K562 (cell line): ENCODE data around the gene ATXN1. TPM values are rescaled to one million over a fixed set of nuclear protein-coding genes. Genes with fewer than 3 reads are reported as not detected.

Experiments used
- ATAC-seq: fragments of 200-7000 bp; cut with Tn5 transposase; 3 replicates; pipeline ENCODE4 v1.9.1; 2020; ENCODE audit warnings: moderate library complexity
- BruUV-seq: library from RNA; stranded (reverse); fragments of 400-500 nt; replicated peaks from 2 replicates; lab custom pipeline; 2021; lab: Mats Ljungman, UMichigan
- CTCF ChIA-PET: fragments of 300-600 bp; formaldehyde crosslinking; extraction: SDS; loops from one replicate; lab custom pipeline; 2021; ENCODE audit warnings: low intra/inter-chr PET ratio; lab: Yijun Ruan, JAX
- POLR2A ChIA-PET: fragments of 300-600, 350-650 bp; sonication (Branson Sonifier 250); formaldehyde crosslinking; extraction: SDS; loops from one replicate; lab custom pipeline; 2021; ENCODE audit warnings: antibody characterized with exemption, inconsistent platforms; lab: Yijun Ruan, JAX
- DNase-seq, 4 experiments: peaks; one replicate each; pipeline versions ENCODE4 v3.0.0 to v3.0.0-alpha.2; 2011 to 2018; ENCODE audit warnings: low spot score in 3 of 4, mixed read lengths in 3 of 4; ENCODE audit errors: extremely low read depth in 1 of 4
- FAIRE-seq: peaks from 2 replicates; lab custom pipeline; 2011; peaks lifted over from hg19 to GRCh38; lab: Jason Lieb, UNC
- H2AFZ ChIP-seq: 2 replicates; pipeline ENCODE4 v1.6.0; 2011; ENCODE audit warnings: low read depth, low read length, control low read depth, inconsistent platforms
- H3K27ac ChIP-seq: fragments of 200-600 bp; 3 replicates; pipeline ENCODE4 v1.8.0; 2011; ENCODE audit warnings: low read depth, mild to moderate bottlenecking, control low read depth, inconsistent platforms, low read length, moderate library complexity, mixed read lengths; ENCODE audit errors: extremely low read depth
- H3K27me3 ChIP-seq, 2 experiments: fragments of 300-600 bp in 1 of 2; 2 replicates in 1 of 2; 3 replicates in 1 of 2; pipeline versions ENCODE4 v1.6.0 to v1.8.0; 2011; ENCODE audit warnings: inconsistent platforms in 2 of 2, low read length in 2 of 2, mild to moderate bottlenecking in 1 of 2, mixed read lengths in 1 of 2, moderate library complexity in 1 of 2; ENCODE audit not compliant: control insufficient read depth in 2 of 2, insufficient read depth in 2 of 2
- H3K36me3 ChIP-seq: fragments of 300-600 bp; 3 replicates; pipeline ENCODE4 v1.8.0; 2011; ENCODE audit warnings: mild to moderate bottlenecking, low read length, inconsistent platforms; ENCODE audit not compliant: control insufficient read depth, insufficient read depth
- H3K4me1 ChIP-seq, 2 experiments: fragments of 200-600 bp in 1 of 2; replicated peaks in 1 of 2; 2 replicates in 1 of 2; 3 replicates in 1 of 2; pipeline versions ENCODE4 v1.5.1 to v1.8.0; 2011; ENCODE audit warnings: inconsistent platforms in 2 of 2, low read length in 2 of 2, mild to moderate bottlenecking in 1 of 2, mixed read lengths in 1 of 2, moderate library complexity in 1 of 2; ENCODE audit not compliant: control insufficient read depth in 2 of 2, insufficient read depth in 2 of 2
- H3K4me2 ChIP-seq: 2 replicates; pipeline ENCODE4 v1.6.1; 2011; ENCODE audit warnings: low read length, control low read depth, inconsistent platforms, mixed read lengths; ENCODE audit not compliant: insufficient read depth
- H3K4me3 ChIP-seq: fragments of 200-600 bp; sonication (generic), shearing (Covaris generic); 2 replicates; pipeline ENCODE4 v1.5.1; 2016; ENCODE audit warnings: control low read depth, inconsistent platforms
- H3K79me2 ChIP-seq: fragments of 200-600 bp; 3 replicates; pipeline ENCODE4 v1.8.0; 2011; ENCODE audit warnings: low read length, inconsistent platforms; ENCODE audit not compliant: control insufficient read depth, insufficient read depth
- H3K9ac ChIP-seq, 2 experiments: 2 replicates each; pipeline versions ENCODE4 v1.6.0 to v1.6.1; 2011; ENCODE audit warnings: low read depth in 2 of 2, low read length in 2 of 2, control low read depth in 1 of 2, inconsistent platforms in 1 of 2, mild to moderate bottlenecking in 1 of 2, mixed read lengths in 1 of 2; ENCODE audit not compliant: insufficient read depth in 1 of 2
- H3K9me1 ChIP-seq: one replicate; pipeline ENCODE4 v1.6.0; 2011; ENCODE audit warnings: inconsistent platforms, mild to moderate bottlenecking, low read length, moderate library complexity; ENCODE audit not compliant: control insufficient read depth, insufficient read depth
- H3K9me3 ChIP-seq: replicated peaks from 2 replicates; pipeline ENCODE4 v1.5.1; 2011; ENCODE audit warnings: low read depth, low read length, inconsistent platforms; ENCODE audit not compliant: control insufficient read depth, insufficient read depth
- H4K20me1 ChIP-seq: replicated peaks from 2 replicates; pipeline ENCODE4 v1.6.1; 2011; ENCODE audit warnings: low read length, inconsistent platforms, mixed read lengths; ENCODE audit not compliant: control insufficient read depth, insufficient read depth
- PHF8 ChIP-seq: fragments of 200-600 bp; sonication (generic); IDR thresholded peaks from 2 replicates; pipeline ENCODE4 v1.6.1; 2012; ENCODE audit warnings: mixed run types, mild to moderate bottlenecking, inconsistent platforms, low read length, moderate library complexity, borderline replicate concordance
- STAG1 ChIP-seq: sonication (generic); formaldehyde crosslinking; IDR thresholded peaks from 2 replicates; pipeline ENCODE4 v1.5.0; 2020; ENCODE audit warnings: missing genetic modification reagents, borderline replicate concordance
- WGBS: fragments of 100-300 bp; shearing (Covaris generic); methylation state at CpG from one replicate; pipeline ENCODE4 v1.1.6; 2016; ENCODE audit warnings: low coverage, mixed read lengths; ENCODE audit not compliant: insufficient coverage; ENCODE audit errors: missing lambda C conversion rate; 5-methylcytosine and 5-hydroxymethylcytosine counted together
- in situ Hi-C: fragments of 300-500 bp; cut with MboI; formaldehyde crosslinking; loops from 4 replicates; pipeline ENCODE4 v1.15.0; 2018; ENCODE audit warnings: inconsistent platforms, mixed read lengths
- intact Hi-C: fragments of 100-400 bp; cut with micrococcal nuclease; formaldehyde crosslinking; loops from 2 replicates; pipeline ENCODE4 v1.14.2; 2022
- polyA plus RNA-seq, 8 experiments: library from polyadenylated mRNA; depleted of rRNA in 4 of 8; stranded (reverse) in 5 of 8; unstranded in 3 of 8; fragments of >200 nt; fragmentation: Nextera tagmentation in 2 of 8; fragmentation: Illumina TruSeq in 1 of 8; extraction: Ambion mirVana in 2 of 8; extraction: Trizol in 1 of 8; gene quantifications; 2 replicates each; pipeline versions ENCODE4 v1.2.1 to v1.2.3, GENCODE V29; 2011 to 2014; ENCODE audit warnings: inconsistent platforms in 1 of 8, missing spikeins in 1 of 8
- total RNA-seq, 7 experiments: library from RNA; depleted of rRNA in 6 of 7; stranded (reverse); fragments of >200 nt in 6 of 7; fragmentation: Illumina TruSeq in 2 of 7; extraction: Trizol in 2 of 7; gene quantifications; 2 replicates each; pipeline versions ENCODE4 v1.2.1 to v1.2.3, GENCODE V29; 2011 to 2021; ENCODE audit warnings: low replicate concordance in 1 of 7
- TF ChIP-seq, protein P1 (sequence below): sonication (generic); IDR thresholded peaks from 2 replicates; pipeline ENCODE4 v1.6.1; 2016
- TF ChIP-seq, protein P2 (sequence below): fragments of 250-450 bp; sonication (Bioruptor Pico); IDR thresholded peaks from 2 replicates; pipeline ENCODE4 v1.4.0; 2020; ENCODE audit warnings: mild to moderate bottlenecking, moderate library complexity
- TF ChIP-seq, protein P3 (sequence below): IDR thresholded peaks from 2 replicates; pipeline ENCODE4 v1.6.1; 2014; ENCODE audit warnings: antibody characterized with exemption

The ATXN1 gene
- total and polyA plus RNA-seq, 9 of the 15 experiments (the other 6 are each of a cell fraction or from before 2014, with no cell fraction given) = under 0.01 to 1.2 (median 0.58) TPM

DNA sequence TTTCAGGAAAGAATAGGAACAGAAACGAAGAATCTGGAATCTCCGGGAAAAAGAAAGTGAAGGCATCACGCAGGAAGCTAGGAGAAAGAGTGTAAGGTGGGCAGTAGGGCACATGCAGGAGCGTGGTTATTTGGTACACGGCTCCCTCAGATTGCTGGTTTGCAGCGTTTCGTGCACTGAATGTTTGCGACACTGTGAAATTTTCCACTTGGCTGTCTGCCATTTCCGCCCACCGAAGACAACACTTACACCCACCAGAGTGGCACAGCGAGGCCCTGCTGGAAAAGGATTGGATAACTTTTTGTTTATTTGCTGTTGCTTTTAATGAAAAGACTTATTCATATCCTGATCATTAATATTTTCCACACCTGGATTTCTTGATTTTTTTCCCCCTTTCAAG is 274.6 kb downstream of the ATXN1 start:
- Histone ChIP-seq H3K4me3 (no peak overlapping the region), H3K4me2 (no peak overlapping the region), H2AFZ (no peak overlapping the region), H3K9me1 (no peaks in the 10 kb centered on the region), H3K9ac (no peak overlapping the region), H3K27ac (no peak overlapping the region), H3K4me1 (no peaks in the 10 kb centered on the region), H4K20me1 (no peaks in the 10 kb centered on the region), H3K36me3 (no peaks in the 10 kb centered on the region), H3K27me3 (peaks cover 6% of the 10 kb centered on the region in 2 experiments; a peak in 4 of 5 replicates), H3K79me2 (no peaks in the 10 kb centered on the region), H3K9me3 (no peaks in the 10 kb centered on the region)
- in situ Hi-C loops = no loop called here
- no peak for FAIRE-seq
- no TSS peak for BruUV-seq
- POLR2A ChIA-PET = no interaction called here
- DNase-seq = no peak
- intact Hi-C loops = no loop called here
- WGBS = 0% methylated on average over 11 of the region's 11 CpGs
- TF ChIP-seq, protein P1, sequence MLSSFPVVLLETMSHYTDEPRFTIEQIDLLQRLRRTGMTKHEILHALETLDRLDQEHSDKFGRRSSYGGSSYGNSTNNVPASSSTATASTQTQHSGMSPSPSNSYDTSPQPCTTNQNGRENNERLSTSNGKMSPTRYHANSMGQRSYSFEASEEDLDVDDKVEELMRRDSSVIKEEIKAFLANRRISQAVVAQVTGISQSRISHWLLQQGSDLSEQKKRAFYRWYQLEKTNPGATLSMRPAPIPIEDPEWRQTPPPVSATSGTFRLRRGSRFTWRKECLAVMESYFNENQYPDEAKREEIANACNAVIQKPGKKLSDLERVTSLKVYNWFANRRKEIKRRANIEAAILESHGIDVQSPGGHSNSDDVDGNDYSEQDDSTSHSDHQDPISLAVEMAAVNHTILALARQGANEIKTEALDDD = no peak
- TF ChIP-seq PHF8 (no peak), STAG1 (no peak)
- TF ChIP-seq, protein P2, sequence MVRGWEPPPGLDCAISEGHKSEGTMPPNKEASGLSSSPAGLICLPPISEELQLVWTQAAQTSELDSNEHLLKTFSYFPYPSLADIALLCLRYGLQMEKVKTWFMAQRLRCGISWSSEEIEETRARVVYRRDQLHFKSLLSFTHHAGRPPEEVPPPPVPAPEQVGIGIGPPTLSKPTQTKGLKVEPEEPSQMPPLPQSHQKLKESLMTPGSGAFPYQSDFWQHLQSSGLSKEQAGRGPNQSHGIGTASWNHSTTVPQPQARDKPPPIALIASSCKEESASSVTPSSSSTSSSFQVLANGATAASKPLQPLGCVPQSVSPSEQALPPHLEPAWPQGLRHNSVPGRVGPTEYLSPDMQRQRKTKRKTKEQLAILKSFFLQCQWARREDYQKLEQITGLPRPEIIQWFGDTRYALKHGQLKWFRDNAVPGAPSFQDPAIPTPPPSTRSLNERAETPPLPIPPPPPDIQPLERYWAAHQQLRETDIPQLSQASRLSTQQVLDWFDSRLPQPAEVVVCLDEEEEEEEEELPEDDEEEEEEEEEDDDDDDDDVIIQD (CRISPR knock-in tag) = no peak
- TF ChIP-seq, protein P3, sequence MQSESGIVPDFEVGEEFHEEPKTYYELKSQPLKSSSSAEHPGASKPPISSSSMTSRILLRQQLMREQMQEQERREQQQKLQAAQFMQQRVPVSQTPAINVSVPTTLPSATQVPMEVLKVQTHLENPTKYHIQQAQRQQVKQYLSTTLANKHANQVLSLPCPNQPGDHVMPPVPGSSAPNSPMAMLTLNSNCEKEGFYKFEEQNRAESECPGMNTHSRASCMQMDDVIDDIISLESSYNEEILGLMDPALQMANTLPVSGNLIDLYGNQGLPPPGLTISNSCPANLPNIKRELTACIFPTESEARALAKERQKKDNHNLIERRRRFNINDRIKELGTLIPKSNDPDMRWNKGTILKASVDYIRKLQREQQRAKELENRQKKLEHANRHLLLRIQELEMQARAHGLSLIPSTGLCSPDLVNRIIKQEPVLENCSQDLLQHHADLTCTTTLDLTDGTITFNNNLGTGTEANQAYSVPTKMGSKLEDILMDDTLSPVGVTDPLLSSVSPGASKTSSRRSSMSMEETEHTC = no peak
- no peak for ATAC-seq
- CTCF ChIA-PET = no interaction called here
